Stimulated activated CD4-positive, alpha-beta T cell treated with anti-CD3 and anti-CD28 coated beads, TNF-alpha, amount 100 ng/mL, for 48 hours (primary cell): ENCODE measurements around the gene BPTF.
"Not testable (repeated sequence)": the region's sequence is repeated elsewhere in the genome, so short reads cannot be mapped to it uniquely, and the experiment has no call there.

Experiments used
- DNase-seq, 3 donors: peaks; one replicate each; pipeline ENCODE4 v3.0.0-alpha.2; 2020; ENCODE audit warnings: low read depth in 3 of 3

Gene BPTF

DNA sequence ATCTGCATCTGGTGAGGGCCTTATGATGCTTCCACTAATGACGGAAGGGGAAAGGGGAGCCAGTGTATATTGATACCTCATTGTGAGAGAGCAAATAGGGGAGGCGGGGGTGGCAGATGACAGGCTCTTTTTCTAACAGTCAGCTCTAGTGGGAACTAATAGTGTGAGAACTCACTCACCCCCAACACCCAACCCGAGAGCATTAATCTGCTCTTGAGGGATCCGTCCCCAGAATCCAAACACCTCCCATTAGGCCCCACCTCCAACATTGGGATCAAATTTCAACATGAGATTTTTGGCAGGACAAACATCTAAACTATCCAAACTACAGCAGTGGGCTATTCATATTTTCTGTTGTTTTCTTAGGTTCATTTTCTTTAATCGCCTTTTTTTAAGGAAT lies 54.4 kb downstream of the BPTF start:
- DNase-seq: no peak

- DNase-seq: no peak
Measured at GRCh38 chr17:67881083-67881482, 55.8 kb downstream of the BPTF start.

GRCh38 chr17:67884741-67885140 lies 59.4 kb downstream of the BPTF start:
- no peak for DNase-seq

- DNase-seq: no peak
Measured at GRCh38 chr17:67891481-67892119, 66.3 kb downstream of the BPTF start.

DNA sequence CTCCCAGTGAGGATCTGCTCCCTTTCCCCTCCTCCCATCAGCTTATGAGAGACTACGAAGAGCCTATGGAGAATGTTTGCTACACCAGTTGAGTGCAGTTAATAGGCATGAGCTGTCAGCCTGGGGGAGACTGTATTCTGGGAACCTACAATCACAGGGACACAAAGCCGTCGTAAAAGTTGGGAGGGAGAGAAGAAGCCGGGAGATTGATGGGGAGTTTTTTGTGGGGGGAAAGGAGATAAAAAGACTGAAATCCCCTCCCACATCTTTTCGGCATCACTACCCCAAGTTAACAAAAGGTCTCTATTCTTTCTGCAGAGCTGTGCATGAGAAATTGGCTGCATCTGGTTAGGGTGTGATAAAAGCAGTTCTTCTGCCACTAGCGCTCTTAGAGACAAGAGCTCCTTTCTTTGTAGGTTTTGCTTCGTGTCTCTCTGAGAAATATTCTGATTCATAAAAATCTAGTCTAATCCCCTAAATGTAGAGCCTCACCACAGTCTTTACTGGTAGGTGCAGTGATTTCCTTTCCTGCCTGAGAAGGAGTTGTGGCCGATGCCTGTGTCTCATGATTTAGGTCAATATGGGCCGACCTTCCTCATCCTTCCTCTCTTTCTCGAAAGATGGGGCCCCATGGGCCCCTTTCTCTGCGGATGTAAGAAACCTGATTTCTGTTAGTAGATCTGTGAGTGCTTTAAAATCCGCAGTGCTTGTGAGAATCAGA lies 77.4 kb downstream of the BPTF start:
- DNase-seq: no peak

DNA sequence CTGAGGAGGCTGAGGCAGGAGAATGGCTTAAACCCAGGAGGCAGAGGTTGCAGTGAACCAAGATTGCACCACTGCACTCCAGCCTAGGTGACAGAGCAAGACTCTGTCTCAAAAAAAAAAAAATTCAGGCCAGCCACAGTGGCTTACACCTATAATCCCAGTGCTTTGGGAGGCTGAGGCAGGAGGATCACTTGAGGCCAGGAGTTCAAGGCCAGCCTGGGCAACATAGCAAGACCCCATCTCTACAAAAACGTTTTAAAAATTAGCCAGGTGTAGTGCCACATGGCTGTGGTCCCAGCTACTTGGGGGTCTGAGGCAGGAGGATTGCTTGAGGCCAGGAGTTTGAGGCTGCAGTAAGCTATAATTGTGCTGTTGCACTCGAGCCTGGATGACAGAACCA lies 80.0 kb downstream of the BPTF start:
- DNase-seq: not testable (repeated sequence)

- DNase-seq: not testable (repeated sequence)
Measured at GRCh38 chr17:67910117-67910803, 85.0 kb downstream of the BPTF start.

GRCh38 chr17:67911059-67911782 lies 85.9 kb downstream of the BPTF start:
- no peak for DNase-seq

DNA sequence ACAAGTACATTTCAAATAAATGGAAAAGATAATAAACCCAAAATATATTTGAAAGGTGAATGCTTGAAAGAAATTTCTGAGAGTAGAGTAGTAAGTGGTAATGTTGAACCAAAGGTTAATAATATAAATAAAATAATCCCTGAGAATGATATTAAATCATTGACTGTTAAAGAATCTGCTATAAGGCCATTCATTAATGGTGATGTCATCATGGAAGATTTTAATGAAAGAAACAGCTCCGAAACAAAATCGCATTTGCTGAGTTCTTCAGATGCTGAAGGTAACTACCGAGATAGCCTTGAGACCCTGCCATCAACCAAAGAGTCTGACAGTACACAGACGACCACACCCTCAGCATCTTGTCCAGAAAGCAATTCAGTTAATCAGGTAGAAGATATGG lies 86.8 kb downstream of the BPTF start:
- DNase-seq: no peak

DNA sequence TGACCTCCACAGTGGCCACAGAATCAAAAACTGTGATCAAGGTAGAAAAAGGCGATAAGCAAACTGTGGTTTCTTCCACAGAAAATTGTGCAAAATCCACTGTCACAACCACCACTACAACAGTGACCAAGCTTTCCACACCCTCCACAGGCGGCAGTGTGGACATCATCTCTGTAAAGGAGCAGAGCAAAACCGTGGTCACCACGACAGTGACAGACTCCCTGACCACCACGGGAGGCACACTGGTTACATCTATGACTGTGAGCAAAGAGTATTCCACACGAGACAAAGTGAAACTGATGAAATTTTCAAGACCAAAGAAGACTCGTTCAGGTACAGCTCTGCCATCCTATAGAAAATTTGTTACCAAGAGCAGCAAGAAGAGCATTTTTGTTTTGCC lies 87.4 kb downstream of the BPTF start:
- no peak for DNase-seq

DNA sequence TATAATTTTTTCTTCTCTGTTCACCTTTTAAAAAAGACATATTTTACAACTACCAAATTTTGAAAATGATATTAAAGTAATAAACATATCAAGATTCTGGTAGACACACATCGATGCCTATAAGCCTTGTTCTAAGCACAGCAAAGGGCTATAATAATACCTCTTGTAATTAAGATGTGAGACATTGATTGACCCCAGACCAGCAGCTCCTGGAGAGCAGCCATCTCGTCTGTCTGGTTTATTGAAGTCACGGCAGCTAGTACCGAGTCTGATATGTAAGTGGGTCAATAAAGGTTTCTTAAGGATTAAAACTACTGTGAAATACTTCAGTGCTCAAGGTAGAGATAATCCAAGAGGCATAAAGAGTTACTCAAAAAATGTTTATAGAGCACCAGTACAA lies 94.9 kb downstream of the BPTF start:
- no peak for DNase-seq

- DNase-seq: no peak
Measured at GRCh38 chr17:67922503-67922902, 97.2 kb downstream of the BPTF start.

GRCh38 chr17:67928842-67929241 lies 103.5 kb downstream of the BPTF start:
- not testable (repeated sequence) for DNase-seq

- no peak for DNase-seq
Measured at GRCh38 chr17:67931227-67931626, 105.9 kb downstream of the BPTF start.

DNA sequence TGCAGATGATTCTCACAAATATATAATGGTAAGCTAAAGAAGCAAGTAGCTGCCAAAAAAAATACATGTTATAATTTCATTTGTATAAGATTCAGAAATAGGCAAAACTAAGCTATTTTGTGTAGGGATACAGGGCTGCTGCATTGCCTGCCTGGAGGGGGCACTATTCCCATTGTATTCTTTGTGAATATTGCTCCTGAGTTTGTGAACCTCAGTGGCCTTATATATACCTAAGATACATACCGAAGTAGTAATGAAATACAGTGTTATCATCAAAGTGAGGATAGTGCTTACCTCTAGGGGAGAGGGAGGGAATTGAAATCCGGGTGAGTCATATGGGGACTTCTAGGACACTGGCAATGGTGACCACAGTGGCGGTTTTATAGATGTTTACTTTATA lies 117.5 kb downstream of the BPTF start:
- DNase-seq: no peak

DNA sequence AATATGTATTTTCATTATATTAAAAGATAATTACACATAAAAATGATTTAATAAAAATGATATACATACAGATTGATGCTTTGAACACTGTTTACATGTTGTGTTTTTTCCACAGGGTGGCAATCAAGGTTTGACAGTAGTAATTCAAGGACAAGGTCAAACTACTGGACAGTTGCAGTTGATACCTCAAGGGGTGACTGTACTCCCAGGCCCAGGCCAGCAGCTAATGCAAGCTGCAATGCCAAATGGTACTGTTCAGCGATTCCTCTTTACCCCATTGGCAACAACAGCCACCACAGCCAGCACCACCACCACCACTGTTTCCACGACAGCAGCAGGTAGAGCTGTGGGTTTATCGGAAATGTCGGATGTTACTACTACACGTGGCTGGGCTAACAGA lies 118.7 kb downstream of the BPTF start:
- no peak for DNase-seq

DNA sequence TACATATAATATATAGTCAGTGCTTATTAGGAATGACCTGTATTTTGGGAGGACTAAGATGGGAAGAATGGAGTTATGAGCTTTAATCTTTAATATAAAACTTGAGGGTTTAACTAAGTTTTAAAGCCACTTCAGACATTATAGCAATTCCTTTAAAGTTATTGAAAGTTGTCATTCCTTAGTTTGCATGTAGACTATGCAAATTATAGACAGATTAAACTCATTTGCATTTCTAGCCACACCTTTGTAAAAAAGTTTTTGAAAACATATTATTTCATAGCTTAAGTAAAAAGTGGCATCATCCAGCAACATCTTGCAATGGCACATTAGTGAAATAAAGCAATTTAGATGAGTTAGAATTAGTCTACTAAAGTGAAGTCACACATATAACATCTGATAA lies 121.2 kb downstream of the BPTF start:
- no peak for DNase-seq

GRCh38 chr17:67947325-67947813 lies 122.1 kb downstream of the BPTF start:
- DNase-seq: no peak

- DNase-seq: no peak
Measured at GRCh38 chr17:67950945-67951344, 125.6 kb downstream of the BPTF start.

- DNase-seq: no peak
Measured at GRCh38 chr17:67959510-67959909, 134.2 kb downstream of the BPTF start.

DNA sequence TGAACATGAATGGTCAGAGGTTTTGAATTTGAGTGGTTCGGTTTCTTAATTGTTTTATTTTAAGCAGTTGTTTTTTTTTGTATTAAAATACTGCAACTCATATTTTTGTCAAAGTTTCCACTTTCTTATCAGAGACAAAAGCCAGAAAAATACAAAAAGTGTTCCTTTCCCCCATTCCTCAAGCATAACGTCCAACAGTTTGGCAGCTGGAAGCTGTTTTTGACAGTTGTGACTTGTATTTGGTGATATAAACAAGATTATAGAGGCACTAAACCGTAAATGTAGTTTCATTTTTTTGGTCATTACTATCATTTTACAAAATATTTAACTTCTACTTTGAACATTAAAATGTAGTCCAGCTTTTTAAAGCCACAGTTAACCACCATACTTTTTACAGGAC lies 135.0 kb downstream of the BPTF start:
- not testable (repeated sequence) for DNase-seq

DNA sequence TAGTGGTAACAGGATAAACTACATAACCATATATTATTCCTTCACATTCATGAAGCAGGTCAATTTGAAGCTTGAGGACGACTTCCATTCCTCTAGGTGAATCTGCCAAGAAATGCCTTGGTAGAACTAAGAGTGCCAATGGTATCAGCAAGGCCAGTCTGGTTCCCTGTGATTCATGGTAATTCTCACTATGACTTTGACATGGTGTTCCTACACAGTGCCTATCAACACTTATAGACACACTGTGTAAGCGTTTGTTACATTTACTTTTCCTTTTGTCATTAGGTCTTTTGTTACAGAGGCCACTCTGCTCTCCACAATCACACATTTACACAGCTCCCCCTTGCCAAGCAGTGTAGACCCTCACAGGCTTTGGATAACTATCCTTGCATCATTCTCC lies 136.9 kb downstream of the BPTF start:
- not testable (repeated sequence) for DNase-seq
